ENCODE data around the gene GBGT1. TPM values are rescaled to one million over a fixed set of nuclear protein-coding genes. Genes with fewer than 3 reads are reported as not detected.

The GBGT1 gene
- total RNA-seq, 4 donors from 2014 or later = 3.6 to 13.5 (median 5.3) TPM

- peak in 1 of 2 donors; percentile 77 for DNase-seq (ENCODE audit: low spot score in 2 of 2)
- 54 to 63% methylated on average over 19 to 21 of the region's 21 CpGs for WGBS, 2 donors
- intact Hi-C loops (cut with DNase I; ENCODE audit: low total_unique reads) = loop anchor here (5.0 to 10.0 kb wide), 2 partner anchors 147 to 299 kb away; partner anchors contain the start of gene SURF6
- no peak for TF ChIP-seq CTCF (IDR thresholded peaks at IDR 0.05)
- TF ChIP-seq POLR2A (IDR thresholded peaks at IDR 0.05) = no peak
- H3K4me3 ChIP-seq (ENCODE audit: low read depth, poor library complexity, severe bottlenecking) = no peak overlapping the region
Observed at GRCh38 chr9:133188006-133188842, 24.5 kb upstream of the GBGT1 start.

GRCh38 chr9:133187561-133188005 is 23.9 kb upstream of the GBGT1 start:
- intact Hi-C loops (cut with DNase I; ENCODE audit: low total_unique reads) = loop anchor here (5.0 to 10.0 kb wide), 2 partner anchors 147 to 300 kb away; partner anchors contain the start of gene SURF6
- DNase-seq (ENCODE audit: low spot score in 2 of 2) = peak in 1 of 2 donors; percentile 75
- no peak for TF ChIP-seq POLR2A (IDR thresholded peaks at IDR 0.05)
- TF ChIP-seq CTCF (IDR thresholded peaks at IDR 0.05) = no peak
- 82 to 88% methylated on average over 10 of the region's 10 CpGs for WGBS, 2 donors
- no peak overlapping the region for H3K4me3 ChIP-seq (ENCODE audit: low read depth, poor library complexity, severe bottlenecking)

- no peak for TF ChIP-seq POLR2A (IDR thresholded peaks at IDR 0.05)
Observed at GRCh38 chr9:133186736-133187135, 23.0 kb upstream of the GBGT1 start.

GRCh38 chr9:133184971-133185370 is 21.3 kb upstream of the GBGT1 start:
- WGBS, 2 donors = 3 to 5% methylated on average over 6 to 7 of the region's 8 CpGs
- DNase-seq (ENCODE audit: low spot score in 2 of 2) = peak in 1 of 2 donors; percentile 35
- no peak overlapping the region for H3K4me3 ChIP-seq (ENCODE audit: low read depth, poor library complexity, severe bottlenecking)
- intact Hi-C loops (cut with DNase I; ENCODE audit: low total_unique reads) = loop anchor here (5.0 to 10.0 kb wide), 2 partner anchors 150 to 302 kb away; partner anchors contain the start of gene SURF6
- TF ChIP-seq CTCF (IDR thresholded peaks at IDR 0.05) = no peak
- TF ChIP-seq POLR2A (IDR thresholded peaks at IDR 0.05) = no peak

More at GRCh38 chr9:133186736-133187135, 23.0 kb upstream of the GBGT1 start:
- WGBS, 2 donors = 85 to 92% methylated on average over 6 of the region's 6 CpGs
- intact Hi-C loops (cut with DNase I; ENCODE audit: low total_unique reads) = loop anchor here (5.0 to 10.0 kb wide), 2 partner anchors 148 to 301 kb away; partner anchors contain the start of gene SURF6
- H3K4me3 ChIP-seq (ENCODE audit: low read depth, poor library complexity, severe bottlenecking) = no peak overlapping the region
- DNase-seq (ENCODE audit: low spot score in 2 of 2) = peak in 1 of 2 donors; percentile 39

- TF ChIP-seq POLR2A (IDR thresholded peaks at IDR 0.05) = no peak
- TF ChIP-seq CTCF (IDR thresholded peaks at IDR 0.05) = no peak
- DNase-seq (ENCODE audit: low spot score in 2 of 2) = peak in 1 of 2 donors; percentile 26
- H3K4me3 ChIP-seq (ENCODE audit: low read depth, poor library complexity, severe bottlenecking) = no peak overlapping the region
- 73 to 100% methylated on average over 5 of the region's 5 CpGs for WGBS, 2 donors
- intact Hi-C loops (cut with DNase I; ENCODE audit: low total_unique reads) = loop anchor here (10.0 kb wide), 1 partner anchor 153 kb away; the partner anchor contains the start of gene SURF6
Observed at GRCh38 chr9:133182151-133182550, 18.4 kb upstream of the GBGT1 start.

- no peak for DNase-seq (ENCODE audit: low spot score in 2 of 2)
- WGBS, 2 donors = 86 to 87% methylated on average over 3 of the region's 3 CpGs
- TF ChIP-seq CTCF (IDR thresholded peaks at IDR 0.05) (no peak), POLR2A (IDR thresholded peaks at IDR 0.05) (no peak)
- intact Hi-C loops (cut with DNase I; ENCODE audit: low total_unique reads) = loop anchor here (10.0 kb wide), 1 partner anchor 153 kb away; the partner anchor contains the start of gene SURF6
- no peak overlapping the region for H3K4me3 ChIP-seq (ENCODE audit: low read depth, poor library complexity, severe bottlenecking)
Observed at GRCh38 chr9:133181561-133181960, 17.8 kb upstream of the GBGT1 start.
